Hippocampal formation (tissue), 2 donors: Measurements from ENCODE around the gene FASTK.

Source experiments
- DNase-seq, 2 donors: peaks; one replicate each; lab custom pipeline; 2025; lab: John Stamatoyannopoulos, UW

The FASTK gene

DNA sequence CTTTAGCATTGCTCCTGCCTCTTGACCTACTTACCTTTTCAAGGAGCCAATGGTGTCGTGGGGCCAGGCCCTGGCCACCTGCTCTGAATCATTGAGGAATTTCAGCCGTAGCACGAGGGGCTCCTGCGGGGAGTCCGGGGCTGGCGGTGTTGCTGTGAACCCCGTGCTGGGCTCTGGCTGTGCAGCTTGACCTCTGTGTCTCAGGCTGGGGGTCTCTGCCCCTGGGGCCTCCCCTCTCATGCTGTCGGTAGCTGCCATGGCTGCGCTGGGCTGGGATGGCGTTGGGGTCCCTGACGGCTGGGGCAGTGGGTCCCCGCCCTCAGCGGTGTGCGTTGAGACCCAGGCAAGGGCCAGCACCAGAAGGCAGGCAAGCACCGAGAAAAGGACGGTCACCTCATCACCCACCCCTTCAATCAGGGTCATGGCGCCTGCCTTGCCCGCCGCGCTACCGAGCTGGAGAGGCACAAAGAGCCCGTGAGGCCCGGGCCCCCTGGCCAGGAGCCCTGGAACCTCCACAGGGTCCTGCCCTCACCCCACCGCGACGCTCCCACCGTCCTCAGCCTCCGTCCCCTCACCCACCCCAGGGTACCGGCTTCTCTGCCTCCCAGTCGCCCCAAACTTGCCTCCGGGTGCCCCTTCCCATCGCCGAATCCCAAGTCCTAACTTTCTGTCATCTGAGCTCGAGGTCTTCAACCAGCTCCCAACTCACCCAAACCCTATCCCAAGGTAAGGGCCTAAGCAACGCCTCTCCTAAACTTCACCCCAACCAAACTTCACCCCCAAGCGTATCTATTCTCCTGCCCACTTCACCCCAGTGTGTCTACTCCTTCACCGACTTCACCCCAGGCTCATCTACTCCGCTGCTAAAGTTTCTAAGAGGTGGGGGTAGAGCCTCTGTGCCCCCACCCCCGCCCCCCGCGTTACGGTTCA is 1.8 kb upstream of the FASTK start:
- DNase-seq, result no peak

DNA sequence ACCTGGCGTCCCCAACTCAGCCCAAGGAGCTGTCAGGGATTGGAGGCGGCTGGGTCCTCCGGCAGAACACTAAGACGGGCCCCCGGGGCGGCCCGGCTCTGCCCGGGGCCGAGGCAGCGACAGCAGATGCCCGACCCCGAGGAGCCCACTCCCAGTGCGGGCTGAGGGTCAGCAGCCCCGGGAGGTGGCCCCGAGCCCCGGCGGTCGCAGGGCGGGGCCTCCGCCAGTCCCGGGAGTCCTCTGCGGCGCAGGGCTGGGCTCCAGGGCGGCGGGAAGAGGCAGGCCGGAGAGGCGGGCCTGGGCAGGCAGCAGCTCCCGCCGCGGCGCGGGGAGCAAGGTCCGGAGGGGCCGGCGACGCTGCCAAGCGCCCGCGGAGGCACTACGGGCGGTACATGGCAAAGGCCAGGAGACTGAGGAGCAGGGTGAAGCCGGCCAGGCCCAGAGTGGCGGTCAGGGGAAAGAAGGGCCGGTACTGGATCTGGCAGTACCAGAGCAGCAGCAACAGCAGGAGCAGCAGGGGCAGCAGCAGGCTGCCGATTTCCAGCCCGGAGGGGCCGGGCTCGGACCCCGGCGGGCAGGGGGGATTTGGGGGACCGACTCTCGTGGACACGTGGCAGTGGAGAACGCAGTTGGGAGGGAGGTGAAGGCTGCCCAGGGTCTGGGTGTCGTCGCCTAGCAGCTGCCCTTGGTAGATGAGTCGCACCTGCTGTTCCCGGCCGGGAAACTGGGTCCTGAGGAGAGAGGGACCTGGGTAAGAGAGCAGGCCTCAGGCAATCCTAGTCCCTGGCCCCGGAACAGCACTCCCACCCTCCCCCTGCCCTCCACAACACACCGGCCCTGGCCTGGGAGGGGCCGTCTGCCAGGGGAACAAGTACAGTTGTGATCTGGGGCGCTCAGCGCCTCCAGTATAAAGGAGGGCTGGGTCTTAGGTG is 827 bp upstream of the FASTK start:
- no peak for DNase-seq

DNA sequence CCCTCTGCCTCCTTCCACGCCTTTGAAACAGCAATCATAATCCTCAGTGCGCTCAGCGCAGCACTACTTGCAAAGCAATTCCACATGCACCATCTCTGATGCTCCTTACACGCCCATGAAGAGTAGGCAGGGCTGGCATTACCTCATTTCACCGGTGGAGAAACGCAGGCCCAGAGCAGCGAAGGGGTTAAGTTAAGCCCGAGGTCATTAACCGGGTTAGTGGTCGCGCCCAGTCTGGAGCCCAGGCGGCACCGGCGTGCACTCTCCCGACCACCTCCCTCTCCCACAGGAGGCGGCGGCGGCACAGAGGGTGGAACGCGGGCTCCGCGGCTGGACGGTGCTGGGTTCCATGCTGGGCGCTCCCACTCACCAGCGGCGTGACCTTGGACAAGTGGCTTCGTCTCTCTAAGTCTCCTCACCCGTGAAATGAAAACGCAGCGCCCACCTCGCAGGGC is 515 bp downstream of the FASTK start:
- no peak for DNase-seq

DNA sequence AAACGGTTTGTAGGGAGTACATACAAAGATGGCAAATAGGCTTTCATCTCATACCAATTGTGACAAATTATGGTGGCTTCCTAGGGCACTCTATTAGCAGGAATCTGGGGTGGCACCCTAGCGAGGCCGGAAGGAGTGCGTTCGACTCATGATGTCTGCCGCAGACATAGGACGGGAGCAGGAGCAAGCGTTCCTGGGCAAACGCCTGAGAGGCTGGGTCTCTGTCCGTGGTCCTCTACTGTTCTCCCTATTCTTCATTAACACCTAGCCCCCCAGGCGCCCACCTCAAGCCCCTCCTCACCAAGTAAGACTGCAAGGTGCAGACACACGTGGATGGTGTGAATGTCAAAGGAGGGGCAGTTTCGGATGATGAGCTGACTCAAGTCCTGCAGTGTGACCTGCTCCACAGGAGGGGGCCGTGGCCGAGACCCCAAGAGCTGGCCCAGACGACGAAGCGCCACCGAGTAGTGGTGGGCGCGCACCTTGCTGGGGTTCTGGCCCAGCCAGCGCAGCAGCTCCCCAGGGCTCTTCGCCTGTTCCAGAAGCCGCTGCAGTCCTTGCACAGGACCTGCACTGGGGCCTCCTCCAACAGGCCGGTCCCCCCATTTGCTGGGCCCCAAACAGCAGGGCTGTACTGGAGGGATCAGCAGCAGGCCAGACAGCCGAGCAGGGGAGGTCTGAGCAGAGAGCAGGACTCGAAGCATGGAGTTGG is 1.3 kb downstream of the FASTK start:
- DNase-seq, result no peak

DNA sequence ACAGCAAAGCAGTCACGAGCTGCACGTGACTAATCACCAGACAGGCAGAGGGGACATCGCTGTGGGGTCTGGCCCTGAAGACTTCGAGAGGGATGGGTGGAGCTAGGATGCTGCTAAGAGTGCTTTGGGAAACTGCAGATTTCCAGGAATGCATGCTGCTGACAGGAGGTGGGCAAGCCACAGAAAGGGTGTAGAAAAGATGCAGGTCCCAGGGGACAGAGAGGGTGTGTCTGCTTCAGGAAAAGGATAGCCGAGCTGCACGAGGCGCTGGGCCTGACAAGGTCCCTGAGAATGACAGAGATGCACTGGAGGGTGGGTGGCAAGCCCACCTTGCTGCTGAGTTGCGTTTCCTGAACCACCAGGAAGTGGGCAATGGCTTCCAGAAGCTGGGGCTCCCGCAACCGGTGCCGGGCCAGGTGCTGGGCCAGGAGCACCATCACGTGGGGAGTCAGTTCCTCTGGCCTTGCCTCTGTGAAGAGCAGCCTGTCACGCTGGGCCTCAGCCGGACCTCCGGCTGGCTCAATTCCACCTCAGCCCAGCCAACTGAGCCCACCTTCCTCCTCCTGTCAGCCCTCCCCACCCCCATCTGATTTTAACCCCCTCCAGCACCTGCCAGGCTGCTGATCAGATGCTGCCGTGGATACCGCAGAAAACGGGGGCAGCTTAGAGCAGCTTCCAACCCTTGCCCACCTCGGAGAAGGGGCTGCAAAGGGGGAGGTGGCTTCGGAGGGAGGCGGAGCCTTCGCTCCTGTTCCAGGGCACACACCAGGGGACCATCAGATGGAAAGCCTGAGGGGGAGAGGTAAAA is 2.2 kb downstream of the FASTK start:
- DNase-seq, result no peak

DNA sequence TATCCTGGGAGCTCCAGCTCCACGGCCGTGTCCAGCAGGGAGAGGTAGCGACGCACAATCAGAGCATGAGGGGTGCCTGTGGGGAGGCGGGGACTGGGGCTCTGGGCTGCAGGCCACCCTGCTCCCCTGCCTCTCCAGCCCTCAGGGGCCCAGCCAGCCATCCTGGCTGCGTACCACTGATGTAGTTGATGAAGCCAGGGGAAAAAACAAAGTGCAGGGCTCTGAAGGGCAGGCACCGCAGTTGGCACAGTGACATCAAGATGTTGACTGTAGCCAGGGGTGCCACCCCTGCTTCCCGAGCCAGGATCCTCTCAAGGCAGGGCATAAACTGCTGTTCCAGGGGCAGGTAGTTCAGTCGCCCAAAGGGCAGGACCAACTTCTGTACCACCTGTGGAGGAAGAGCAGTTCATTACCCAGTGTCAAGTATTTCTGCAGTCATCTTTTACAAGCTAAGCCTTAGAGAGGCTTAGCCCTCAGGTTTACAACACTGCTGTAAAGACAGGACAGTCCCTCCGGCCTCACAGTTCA is 2.8 kb downstream of the FASTK start:
- DNase-seq, result no peak

DNA sequence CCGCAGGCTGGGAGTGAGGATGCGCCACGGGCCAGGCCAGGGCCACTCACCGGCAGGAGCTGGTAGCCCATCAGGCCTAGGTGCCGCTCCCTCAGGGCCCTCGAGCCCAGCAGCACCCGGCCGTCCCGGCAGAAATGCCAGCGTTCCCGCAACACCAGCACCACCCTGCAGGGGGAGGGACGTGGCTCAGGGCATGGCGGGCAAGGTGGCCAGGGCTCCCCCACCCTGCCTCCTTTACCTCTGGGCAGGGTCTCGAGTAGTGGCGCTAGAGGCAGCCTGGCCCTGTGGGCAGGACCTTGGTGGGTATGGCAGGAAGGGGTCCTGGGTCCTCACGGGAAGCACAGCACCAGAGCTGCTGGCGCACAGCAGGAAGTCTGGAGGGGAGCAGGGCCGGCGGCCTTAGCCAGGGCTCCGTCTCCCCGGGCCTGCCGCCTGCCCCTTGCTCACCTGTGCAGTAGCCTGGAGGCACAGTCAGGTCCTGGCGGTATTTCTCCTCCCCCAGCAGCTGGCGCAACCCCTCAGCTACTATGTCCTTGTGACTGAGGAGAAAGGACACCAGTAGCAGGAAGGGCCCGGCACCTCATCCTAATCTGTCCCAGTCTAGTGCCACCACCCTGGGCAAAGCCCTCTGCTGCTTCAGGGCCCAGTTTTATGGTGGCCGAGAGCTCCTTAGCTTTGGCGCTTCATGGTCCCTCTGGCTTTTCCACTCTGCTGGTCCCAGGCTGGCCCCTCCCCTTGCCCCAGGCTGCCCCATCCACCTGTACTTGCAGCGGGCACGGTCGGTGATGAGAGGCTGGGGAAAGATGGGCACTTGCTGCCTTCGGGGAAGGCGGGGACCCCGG is 3.5 kb downstream of the FASTK start:
- no peak for DNase-seq

DNA sequence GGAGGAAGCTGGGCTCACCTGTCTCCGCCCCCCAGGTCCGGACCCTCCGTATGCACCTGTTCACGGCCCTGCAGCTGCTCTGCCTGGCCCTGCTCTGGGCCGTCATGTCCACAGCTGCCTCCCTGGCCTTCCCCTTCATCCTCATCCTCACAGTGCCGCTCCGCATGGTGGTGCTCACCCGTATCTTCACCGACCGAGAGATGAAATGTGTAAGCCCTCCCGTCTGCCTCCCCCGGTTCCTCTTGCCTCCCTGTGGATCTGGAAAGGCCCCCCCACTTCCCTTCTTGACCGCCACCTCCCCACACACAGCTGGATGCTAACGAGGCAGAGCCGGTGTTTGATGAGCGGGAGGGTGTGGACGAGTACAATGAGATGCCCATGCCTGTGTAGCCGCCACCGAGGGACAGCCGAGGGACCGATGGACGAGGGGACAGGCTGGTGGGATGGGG is 4.6 kb downstream of the FASTK start:
- no peak for DNase-seq

DNA sequence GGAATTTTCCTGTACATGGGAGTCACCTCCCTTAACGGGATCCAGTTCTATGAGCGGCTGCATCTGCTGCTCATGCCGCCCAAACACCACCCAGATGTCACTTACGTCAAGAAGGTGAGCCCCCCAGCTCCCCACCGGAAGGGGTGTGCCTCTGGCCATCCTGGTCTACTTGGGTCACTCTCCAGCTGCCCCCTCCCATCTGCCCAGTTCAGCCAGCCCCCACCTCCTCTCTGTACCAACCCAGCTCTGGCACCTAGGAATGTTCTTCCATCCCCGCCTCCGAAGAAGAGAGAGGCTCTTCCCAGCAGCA is 5.0 kb downstream of the FASTK start:
- DNase-seq, result no peak

DNA sequence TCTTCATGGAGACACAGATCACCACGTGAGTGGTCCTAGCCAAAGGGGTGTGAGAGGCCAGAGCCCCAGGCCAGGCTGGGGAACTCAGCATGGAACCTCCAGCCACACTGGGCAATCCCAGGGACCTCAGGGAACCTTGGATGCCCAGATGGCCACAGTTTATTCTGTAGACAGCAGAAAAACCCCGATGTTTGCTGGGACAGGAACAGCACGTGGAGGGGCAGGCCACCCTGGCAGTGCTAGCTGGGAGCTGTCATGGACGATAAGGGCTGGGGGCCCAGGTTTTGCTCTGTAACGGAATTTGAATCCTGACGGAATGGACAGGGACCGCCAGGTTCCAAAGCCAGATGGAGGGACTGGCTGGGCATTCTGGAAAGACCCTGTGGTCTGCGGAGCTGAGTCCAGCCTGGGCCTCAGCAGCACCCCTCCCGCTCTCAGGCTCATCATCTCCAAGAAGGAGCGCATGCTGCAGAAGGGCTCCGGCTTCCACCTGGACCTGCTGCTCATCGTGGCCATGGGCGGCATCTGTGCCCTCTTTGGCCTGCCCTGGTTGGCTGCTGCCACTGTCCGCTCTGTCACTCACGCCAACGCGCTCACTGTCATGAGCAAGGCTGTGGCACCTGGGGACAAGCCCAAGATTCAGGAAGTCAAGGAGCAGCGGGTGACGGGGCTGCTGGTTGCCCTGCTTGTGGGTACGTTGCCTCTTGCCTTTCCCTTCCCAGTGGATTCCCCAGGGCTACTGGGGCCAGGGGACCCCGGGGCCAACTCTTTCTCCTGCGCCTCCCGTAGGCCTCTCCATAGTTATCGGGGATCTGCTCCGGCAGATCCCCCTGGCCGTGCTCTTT is 5.6 kb downstream of the FASTK start:
- no peak for DNase-seq

DNA sequence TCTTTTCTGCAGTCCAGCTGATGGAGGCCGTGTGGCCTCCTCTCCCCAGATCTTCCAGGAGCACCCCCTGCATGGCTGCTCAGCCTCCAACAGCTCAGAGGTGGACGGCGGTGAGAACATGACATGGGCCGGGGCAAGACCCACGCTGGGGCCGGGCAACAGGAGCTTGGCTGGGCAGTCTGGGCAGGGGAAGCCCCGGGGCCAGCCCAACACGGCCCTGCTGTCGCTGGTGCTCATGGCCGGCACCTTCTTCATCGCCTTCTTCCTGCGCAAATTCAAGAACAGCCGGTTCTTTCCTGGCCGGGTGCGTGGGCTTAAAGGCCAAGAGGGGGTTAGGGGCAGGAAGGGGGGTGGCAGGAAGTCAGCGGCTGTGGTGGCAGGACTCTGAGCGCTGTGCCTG is 6.6 kb downstream of the FASTK start:
- no peak for DNase-seq

DNA sequence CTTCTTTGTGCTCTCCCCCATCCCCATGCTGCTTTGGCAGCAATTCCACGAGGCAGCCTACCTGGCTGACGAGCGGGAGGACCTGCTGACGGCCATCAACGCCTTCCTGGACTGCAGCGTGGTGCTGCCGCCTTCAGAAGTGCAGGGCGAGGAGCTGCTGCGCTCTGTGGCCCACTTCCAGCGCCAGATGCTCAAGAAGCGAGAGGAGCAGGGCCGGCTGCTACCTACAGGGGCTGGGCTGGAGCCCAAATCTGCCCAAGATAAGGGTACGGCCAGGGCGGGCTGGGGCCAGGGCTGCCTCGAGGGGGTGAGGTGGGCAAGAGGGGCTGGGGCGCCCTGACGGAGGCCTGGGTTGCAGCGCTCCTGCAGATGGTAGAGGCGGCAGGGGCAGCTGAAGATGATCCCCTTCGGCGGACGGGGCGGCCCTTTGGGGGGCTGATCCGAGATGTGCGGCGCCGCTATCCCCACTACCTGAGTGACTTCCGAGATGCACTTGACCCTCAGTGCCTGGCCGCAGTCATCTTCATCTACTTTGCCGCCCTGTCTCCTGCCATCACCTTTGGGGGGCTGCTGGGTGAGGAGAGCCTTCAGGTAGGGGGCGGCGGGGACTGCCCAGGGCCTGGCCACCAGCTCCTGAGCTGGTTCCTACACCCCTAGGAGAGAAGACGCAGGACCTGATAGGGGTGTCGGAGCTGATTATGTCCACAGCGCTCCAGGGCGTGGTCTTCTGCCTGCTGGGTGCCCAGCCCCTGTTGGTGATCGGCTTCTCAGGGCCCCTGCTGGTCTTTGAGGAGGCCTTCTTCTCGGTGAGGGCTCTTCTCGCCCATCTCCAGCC is 9.4 kb downstream of the FASTK start:
- DNase-seq, result no peak

DNA sequence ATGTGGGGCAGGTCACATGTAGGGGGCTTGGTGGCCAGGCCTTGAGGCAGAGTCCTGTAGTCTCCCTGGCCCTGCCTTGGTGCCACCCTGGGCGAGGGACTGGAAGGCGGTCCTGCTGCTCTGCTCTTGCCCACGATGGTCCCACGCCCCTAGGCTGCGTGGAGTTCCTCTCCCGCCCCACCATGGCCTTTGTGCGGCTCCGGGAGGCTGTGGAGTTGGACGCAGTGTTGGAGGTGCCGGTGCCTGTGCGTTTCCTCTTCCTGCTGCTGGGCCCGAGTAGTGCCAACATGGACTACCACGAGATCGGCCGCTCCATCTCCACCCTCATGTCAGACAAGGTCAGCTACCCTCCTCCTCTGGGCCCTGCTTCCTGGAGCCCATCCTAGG is 10.0 kb downstream of the FASTK start:
- no peak for DNase-seq

DNA sequence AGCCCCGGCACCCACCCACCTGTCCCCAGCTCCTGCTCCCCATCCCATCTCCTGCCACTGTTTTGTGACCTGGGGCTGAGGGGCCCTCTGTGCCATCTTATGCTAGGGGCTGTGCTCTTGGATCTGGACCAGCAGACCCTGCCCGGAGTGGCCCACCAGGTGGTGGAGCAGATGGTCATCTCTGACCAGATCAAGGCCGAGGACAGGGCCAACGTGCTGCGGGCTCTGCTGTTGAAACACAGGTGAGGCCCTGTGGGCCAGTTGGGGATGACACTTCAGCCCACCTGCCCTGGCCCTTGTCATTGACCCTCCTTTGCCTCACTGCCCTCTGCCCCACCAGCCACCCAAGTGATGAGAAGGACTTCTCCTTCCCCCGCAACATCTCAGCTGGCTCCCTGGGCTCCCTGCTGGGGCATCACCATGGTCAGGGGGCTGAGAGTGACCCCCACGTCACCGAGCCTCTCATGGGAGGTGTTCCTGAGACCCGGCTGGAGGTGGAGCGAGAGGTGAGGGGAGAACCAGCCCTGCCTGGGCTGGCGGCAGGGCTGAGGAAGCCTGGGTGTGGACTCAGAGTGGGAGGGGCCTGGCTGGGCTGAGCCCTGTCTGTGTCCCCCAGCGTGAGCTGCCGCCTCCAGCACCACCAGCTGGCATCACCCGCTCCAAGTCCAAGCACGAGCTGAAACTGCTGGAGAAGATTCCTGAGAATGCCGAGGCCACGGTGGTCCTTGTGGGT is 10.6 kb downstream of the FASTK start:
- DNase-seq, result no peak

DNA sequence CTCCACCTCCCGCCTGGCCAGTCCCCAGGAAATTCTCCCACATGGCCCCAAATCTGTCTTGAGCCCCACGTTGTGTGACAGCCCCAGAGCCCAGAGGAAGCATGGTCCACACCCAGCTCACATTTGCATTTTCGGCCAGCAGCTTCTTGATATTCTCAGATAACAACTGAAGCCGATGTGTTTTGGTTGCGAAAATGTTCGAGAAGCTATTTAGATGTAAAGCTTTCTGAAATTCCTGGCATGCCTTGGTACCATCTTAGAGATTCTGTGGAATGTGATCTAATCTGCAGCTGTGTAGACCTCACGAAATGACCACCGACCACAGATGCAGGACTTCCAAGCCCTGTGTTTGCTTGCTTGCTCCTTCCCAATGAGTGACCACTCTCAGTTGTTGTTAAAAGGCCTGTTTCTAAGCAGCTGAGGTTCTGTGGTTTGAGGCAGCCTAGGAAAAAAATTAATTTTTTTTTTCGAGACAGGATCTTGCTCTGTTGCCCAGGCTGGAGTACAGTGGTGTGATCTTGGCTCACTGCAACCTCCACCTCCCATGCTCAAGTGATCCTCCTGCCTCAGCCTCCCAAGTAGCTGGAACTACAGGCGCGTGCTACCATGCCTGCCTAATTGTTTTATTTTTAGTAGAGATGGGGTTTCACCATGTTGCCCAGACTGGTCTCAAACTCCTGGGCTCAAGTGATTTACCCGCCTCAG is 12.4 kb downstream of the FASTK start:
- no peak for DNase-seq

DNA sequence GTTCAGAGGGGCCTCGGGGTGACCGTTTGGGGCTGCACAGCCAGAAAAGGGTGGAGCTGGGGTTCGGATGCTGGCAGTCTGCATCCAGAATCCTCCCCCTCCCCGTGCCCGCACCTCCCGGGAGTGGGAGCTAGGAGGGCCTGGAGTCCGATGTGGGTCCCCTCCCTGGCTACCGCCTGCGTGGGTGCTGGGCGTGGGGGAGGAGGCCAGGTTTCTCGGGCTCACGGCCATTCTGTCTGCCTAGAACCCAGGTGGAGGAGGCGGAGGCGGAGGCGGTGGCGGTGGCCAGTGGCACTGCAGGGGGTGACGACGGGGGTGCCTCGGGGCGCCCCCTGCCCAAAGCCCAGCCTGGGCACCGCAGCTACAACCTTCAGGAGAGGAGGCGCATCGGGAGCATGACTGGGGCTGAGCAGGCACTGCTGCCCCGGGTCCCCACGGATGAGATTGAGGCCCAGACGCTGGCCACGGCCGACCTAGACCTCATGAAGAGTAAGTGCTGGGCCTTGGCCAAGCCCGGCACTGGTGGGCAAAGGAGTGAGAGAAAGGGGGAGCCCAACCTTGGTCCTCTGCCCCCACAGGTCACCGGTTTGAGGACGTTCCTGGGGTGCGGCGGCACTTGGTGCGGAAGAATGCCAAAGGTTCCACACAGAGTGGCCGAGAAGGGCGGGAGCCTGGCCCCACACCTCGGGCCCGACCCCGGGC is 14.2 kb downstream of the FASTK start:
- no peak for DNase-seq
